HG02610 (cell line): ENCODE data around the gene ST8SIA5.
"Not testable (repeated sequence)": the region's sequence is repeated elsewhere in the genome, so short reads cannot be mapped to it uniquely, and the experiment has no call there.

Source experiments
- ATAC-seq: cut with Tn5 transposase; IDR thresholded peaks from one replicate; pipeline ENCODE4 v1.9.1; 2021; ENCODE audit warnings: mild to moderate bottlenecking, moderate library complexity; ENCODE audit not compliant: unreplicated experiment

The ST8SIA5 gene, protein sequence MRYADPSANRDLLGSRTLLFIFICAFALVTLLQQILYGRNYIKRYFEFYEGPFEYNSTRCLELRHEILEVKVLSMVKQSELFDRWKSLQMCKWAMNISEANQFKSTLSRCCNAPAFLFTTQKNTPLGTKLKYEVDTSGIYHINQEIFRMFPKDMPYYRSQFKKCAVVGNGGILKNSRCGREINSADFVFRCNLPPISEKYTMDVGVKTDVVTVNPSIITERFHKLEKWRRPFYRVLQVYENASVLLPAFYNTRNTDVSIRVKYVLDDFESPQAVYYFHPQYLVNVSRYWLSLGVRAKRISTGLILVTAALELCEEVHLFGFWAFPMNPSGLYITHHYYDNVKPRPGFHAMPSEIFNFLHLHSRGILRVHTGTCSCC

DNA sequence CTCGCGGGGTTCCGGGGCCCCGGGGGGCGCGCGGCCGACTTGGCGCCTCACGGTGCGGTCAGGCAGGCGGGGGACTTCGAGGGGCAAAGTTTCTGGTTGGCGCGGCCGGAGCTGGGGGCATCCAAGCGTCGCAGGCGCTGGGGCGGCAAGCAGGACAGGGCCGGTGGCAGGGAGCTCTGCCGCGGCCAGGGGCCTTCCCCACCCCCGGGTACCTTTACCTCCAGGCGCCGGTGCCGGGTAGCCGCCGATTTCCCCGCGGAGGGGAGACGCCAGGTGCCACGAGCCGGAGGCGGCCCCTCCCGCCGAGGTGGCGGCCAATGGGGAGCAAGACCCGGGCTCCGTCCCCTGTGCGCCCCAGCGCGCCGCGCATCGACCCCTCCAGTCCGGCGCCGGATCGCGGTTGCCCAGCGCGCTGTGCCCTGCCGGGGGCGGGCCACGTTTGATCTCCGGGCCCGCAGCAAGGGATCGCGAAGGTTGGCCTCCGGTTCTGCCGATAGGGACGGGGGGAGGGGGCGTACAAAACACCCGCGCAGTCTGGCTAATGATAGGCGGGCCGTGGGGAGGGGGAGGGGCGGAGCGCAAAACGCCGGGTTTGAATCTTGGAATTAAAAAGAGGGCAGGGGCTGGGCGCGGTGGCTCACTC is at the start of gene ST8SIA5:
ST8SIA5 (minus strand) TSS at position 495 of the 643 bp plus-strand sequence. CDS start 545 bp downstream, outside the sequence.
- ATAC-seq = no peak

DNA sequence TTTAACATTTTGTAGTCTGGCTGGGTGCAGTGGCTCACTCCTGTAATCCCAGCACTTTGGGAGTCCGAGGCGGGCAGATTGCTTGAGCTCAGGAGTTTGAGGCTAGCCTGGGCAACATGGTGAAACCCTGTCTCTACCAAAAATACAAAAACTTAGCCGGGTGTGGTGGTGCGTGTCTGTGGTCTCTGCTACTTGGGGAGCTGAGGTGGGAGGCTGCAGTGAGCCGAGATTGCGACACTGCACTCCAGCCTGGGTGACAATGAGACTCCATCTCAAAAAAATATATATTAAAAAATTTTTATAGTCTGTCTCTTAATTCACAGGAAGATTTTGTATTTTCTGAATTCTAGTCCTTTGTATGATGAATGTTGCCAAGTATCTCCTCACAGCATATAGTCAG is 39.1 kb upstream of the ST8SIA5 start:
- ATAC-seq = not testable (repeated sequence)

DNA sequence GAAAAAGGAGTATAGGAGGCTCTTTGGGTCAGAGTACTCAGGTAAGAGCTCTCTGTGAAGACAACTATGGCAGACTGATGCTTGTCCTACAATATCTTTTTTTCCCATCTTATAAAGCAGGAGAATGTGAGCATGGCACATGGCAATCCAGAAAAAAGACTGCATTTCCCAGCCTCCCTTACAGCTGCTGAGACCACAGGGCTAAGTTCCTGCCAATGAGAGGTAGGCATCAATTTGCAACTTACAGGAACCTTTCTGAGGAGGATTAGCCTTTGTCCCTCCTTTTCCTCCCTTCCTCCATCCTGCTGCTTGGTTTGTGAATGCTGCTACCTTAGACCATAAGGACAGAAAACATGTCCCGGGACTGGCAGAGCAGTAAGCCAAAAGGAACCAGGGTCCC is 37.8 kb upstream of the ST8SIA5 start:
- ATAC-seq = no peak

DNA sequence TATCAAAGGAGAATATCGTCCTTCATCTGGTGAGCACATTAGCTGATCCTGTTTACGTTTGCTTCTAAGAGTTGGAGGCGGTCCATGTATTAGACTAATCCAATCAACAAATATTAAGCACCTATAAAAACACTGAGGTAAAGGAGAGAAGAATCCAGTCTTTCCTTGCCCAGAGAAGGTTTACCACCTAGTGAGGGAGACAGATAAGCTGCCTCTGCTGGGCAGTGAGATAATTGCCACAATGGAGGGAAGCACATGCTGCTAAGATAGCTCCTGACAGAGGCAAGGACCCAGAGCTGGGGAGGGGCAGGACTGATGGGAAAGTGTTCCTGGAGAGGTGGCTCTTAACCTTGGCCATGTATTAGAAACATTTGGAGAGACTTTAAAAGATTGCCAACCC is 36.7 kb upstream of the ST8SIA5 start:
- no peak for ATAC-seq

DNA sequence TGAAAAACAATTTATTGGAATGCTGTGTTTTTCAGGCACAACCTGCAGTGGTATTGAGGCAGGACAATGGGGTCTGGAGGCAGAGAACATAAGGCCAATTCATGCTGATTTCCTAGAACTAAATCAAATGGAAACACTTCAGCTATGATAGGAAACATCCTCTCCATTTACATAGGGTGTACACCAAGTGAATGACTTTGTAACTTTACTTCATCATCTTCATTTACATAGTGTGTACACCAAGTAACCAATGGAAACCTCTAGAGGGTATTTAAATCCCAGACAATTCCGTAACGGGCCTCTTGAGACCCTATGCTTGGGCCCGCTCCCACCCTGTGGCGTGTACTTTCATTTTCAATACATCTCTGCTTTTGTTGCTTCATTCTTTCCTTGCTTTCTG is 32.2 kb upstream of the ST8SIA5 start:
- ATAC-seq = no peak

DNA sequence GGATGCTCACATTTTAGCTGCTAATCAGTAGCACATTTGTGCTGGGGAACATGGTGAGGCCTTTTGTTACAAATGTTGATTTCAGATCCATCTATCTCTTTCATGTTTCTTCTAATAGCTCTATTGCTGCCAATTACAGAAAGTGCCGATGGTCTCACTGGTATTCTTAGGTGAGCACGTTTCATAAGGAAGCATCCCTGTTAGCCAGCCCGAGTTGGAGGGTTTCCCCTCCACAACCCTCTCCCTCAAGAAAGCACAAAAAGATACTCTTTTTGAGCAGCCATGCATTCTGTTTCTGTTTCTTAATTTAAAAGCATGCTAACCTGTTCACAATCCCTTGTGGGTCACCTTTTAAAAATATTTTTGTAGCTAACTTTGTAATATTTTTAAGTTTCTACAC is 30.8 kb upstream of the ST8SIA5 start:
- ATAC-seq = no peak

DNA sequence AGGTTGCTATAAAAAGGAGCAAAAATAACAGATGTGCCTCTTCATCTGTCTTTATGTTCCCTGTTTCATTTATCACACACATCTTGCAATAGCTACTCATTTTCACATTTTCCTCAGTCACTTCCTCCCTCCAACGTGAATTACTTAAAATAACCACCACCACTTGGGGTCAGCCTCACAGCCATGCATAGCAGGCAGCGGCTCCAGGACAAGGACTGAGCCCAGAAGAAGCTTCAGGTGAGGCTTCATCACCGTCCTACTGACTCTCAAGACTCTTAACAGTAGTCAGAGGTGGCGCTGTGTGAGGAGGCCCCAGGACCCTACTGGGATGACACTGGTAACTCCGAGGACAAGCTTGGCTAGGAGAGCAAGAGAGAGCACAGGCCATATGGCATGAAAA is 15.5 kb upstream of the ST8SIA5 start:
- no peak for ATAC-seq

DNA sequence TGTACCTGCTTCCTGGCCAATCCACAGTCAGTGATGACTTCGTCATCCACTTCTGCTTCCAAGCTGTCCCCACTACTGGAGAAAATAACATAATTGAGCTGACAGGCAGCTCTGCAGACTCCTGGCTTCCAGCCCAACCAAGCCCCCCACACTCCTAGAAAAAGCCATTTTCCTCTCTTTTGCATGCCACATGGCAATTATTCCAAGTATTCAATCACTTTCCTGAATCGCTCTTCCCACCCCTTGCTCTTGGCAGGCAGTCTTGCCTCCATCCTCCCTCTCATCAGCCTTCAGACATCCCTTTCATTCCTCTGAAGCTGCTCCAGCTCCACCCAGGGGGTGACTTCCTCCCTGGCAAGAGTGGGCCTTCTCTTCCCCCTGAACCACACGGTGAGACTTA is 14.3 kb upstream of the ST8SIA5 start:
- no peak for ATAC-seq

DNA sequence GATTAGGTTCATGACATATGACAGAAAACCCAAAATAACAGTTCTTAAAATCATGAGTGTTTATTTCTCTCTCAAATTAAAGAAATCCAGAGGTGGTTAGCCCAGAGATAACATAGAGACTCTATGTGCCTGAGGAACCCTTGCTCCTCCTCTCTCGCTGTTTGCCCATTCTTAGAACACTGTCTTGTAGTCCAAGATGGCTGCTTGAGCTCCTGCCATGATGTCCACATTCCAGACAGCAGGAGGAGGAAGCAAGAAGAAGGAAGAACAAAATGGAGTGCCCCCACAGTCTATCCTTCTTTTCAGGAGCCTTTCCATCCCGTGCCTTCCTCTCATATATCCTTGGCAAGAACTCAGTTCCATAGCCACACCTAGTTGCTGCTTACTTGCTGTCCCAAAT is 13.9 kb upstream of the ST8SIA5 start:
- ATAC-seq = no peak

DNA sequence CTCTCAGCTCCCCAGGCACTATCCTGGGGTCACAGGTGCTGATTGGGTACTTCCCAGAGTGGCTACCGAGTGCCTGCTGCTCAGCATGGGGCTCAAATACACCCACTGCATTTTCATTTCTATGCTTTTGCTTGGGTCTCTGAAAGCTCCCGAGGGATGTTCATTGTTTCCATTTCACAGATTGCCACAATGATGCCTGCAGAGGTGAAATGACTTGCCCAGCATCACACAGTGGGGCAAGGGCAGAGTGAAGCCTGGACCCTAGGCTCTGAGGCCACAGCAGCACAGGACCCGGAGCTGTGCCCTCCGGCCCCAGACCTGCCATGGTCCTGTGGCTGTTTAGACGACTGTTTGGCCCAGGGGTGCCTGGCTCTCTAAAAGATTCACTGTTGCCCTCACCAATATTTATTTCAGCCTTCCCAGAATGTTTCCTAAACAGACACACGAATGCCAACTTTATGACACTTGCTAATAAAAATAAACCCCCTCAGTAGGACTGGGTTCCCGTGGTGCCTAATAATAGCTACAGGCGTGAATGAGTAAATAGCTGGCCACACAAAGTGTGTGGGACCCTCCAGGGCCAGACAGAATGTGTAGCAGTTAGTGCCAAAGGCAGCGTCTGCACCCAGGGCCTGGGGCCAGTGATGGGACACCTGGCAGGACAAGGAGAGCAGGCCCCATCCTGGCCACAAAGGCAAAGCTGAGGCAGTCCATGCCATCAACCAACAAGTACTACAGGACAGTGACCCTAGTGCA is 11.5 kb upstream of the ST8SIA5 start:
- no peak for ATAC-seq

DNA sequence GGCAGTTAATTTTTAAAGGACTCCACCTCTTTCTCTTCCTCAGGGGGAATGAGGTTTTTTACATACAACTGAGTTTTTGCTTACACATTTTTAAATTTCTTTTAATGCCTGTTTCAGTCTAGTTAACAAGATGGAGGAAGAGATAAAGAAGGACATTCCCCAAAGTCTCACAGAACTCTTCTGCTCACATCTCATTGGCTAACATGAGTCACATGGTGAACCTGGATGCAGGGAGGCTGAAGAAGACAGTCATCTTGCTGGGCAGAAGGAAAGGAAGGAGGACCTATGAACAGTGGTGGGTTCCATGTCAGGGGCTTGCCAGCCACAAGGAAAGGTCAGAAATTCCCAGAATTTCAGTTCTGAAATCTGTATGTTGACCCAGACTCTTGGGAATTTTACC is 10.4 kb upstream of the ST8SIA5 start:
- ATAC-seq = no peak

DNA sequence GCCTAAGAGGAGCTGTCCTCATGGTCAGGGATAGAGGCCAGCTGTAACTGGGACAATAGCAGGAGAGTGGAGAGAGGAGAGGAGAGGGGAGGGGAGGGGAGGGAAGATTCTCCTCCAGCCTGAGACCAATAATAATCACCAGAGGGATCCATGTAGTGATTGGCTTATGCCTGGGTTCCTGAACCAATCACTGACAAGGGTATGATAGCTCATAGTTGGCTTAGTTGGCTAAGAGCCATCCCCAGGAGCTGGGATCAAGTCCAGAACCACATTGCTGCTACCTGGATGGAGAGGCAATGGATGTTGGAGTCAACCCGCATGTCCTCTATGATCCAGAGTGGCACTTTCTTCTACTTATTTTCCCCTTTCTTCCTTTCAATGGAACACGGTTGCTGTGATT is 7.7 kb upstream of the ST8SIA5 start:
- no peak for ATAC-seq

DNA sequence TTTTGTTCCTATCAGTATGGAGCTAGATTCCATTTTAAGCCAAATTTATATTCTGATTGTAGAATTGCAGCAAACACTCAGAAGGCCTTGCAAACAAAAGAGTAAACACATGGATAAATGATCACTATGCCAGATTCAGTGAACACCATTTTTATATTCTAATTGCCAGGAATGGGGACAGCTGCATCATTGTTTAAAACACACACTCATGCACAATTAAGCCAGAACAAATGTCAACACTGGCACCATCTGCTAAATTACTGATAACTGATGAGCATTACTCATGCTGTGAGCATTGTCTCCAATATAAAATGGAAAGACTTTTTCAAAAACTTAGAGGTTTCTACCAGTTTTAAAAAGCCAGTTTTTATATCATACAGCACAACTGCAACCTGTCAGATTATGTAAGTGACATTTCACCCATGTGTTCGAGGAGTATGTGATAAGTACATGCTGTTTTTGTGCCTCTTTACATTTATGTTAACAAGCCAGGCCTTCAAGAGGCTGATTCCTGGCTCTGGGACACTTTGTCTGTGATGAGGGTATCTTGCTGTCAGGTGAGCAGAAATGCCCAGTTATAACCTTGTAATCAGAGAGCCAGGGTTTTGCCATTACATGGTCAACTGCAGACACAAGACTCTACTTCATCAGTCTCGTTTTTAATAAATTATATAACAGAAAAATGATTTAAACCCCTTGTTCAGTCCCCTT is 4.4 kb upstream of the ST8SIA5 start:
- no peak for ATAC-seq

DNA sequence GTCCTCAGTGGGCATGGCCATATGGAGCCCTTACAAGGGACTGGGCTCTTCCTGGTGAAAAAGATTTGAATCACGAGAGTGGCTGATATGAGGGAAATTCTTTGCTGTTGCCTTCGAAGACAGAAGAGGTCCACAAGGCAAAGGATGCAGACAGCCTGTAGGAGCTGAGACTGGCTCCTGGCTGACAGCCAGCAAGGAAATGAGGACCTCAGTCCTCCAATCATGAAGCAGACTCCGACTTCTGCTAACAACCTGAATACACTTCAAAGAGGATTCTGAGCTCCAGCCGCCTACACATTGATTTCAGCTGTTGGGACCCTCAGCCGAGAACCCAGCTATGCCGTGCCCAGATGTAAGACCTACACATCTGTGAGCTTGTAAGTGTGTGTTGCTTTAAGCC is 3.0 kb upstream of the ST8SIA5 start:
- ATAC-seq = no peak

DNA sequence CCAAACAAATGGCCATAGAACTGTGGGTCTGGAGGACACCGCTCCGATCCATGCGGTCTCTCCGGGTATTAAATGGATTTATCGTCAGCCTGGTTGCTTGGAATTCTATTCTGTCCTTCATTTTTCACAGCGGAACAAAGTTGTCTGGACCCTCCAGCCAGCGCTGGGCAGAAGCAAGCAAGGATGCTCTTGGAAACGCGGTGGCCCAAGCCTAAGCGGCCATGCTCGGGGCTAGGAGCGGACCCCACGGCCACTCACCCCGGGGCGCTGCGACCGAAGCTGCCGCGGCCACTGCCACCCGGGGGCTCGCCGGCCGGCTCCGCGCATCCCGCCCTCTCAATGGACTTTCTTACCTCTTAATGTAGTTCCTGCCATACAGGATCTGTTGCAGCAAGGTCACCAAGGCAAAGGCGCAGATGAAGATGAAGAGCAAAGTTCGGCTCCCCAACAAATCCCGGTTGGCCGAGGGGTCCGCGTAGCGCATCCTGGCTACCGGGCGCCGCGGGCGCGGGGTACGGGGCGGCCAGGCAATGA is 761 bp downstream of the ST8SIA5 start:
- ATAC-seq = no peak

DNA sequence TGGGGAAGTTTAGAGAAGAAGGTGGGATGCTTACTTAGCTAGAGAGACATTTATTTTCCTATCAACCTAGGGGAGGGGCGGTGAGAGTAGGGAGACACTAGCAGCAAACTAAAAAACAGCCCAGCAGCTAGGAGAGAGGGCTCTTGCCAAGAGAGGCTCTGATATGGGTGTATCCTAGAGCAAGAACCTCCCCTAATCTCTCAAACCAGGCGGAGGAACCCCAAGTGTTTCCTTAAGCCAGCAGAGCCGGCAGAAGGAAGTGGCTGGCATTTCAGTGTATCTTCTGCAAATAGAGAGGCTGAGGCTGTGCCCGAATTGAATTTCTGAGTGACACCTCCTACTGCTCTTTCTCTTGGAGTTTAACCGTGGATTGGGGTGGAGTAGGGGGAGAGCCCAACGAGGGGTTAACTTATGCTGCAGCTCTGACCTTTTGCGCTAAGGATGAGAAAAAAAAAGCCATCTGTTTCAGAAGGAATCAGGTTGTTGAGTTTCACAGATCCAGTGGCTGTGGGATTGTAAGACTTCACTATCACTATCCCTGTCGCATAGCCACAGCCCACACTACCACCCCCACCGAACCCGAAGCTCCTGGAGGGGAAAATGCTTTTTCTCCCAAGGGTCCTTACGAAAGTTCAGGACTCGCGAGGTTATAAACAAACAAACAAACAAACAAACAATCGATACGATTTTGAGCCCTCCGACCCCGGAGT is 1.4 kb downstream of the ST8SIA5 start:
- ATAC-seq = no peak

DNA sequence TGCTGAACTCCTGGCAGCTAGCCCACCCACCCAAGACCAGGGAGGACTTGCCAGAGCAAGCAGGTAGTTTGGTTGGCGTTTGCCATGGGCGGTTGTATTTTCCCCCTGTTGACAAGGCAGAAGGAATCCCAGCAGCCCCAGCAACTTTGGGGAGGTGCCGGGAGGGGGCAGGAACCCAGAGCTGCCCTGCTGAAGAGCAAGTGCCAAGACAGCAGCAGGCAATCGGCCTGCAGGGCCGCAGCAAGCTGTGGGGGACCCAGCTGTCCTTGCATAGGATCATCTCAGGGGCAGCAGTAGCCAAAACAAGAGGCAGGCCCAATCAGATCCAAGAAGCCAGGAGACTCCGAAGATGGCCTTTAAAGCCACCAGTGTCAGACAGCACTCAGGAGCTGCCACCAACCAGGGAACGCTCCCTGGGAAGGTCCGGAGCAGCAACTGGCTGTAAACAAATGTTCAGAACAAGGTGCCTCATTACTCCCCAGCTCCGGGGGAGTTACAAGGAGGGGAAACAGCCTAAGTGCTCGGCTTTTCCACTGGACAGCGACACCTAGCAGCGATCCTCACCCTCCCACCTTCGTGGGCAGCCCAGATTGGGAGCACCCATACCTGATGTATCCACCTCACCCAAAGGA is 2.1 kb downstream of the ST8SIA5 start:
- ATAC-seq = no peak

DNA sequence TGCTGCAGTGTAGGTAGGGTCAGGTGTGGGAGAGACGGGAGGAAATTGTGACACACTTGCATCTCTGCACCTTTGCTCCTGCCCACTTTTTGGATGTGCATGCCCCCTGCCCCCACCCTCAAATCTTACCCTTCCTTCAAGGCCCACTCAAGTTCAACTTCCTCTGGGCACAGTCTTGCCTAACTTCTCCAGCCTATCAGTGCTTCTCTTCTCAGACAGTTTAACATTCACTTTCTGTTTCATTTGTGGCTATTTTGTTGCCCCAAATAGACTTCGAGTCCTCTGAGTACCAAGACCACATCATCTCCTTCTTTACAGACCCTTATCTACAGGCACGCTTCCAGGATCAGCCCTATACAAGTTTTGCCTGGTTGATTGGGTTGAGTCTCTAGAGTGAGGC is 2.7 kb downstream of the ST8SIA5 start:
- ATAC-seq = peak; percentile 53

DNA sequence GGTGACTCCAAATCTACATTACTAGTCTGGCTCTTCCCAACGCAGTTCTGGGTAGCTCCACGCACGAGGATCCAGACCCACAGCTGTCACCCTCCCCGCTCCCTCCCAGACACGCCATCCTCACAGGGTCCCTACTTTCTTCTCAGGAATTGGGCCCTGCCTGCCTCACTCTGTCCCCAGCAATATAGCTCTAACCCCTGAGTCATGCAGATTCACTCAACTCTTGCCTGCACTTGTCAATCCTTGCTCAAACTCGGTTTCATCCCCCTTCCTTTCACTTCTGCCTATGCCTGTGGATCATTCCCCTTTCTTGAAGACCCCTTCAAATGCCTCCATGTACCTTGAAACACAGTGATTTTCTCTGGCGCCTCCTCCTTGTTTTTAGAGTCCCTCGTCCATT is 5.0 kb downstream of the ST8SIA5 start:
- ATAC-seq = no peak

DNA sequence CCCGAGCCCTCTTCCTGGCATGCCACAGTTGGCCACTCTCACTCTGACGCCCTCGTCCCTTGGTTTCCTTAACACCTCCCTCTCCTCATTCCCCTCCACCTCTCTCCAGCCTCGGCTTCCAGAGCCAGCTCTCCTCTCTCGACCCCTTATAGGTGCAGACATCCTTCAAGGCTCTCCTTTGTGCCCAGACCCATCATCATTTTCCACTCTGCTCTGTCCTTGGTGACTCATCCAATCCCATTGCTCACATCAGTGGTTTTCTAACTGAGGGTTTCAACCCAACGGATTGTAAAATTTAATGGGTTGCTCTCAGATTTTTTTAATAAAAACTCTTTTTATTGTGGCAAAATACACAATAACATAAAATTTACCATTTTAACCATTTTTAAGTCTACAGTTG is 6.2 kb downstream of the ST8SIA5 start:
- ATAC-seq = no peak
